ENCODE data around the gene TEX13C.

TEX13C gene

DNA sequence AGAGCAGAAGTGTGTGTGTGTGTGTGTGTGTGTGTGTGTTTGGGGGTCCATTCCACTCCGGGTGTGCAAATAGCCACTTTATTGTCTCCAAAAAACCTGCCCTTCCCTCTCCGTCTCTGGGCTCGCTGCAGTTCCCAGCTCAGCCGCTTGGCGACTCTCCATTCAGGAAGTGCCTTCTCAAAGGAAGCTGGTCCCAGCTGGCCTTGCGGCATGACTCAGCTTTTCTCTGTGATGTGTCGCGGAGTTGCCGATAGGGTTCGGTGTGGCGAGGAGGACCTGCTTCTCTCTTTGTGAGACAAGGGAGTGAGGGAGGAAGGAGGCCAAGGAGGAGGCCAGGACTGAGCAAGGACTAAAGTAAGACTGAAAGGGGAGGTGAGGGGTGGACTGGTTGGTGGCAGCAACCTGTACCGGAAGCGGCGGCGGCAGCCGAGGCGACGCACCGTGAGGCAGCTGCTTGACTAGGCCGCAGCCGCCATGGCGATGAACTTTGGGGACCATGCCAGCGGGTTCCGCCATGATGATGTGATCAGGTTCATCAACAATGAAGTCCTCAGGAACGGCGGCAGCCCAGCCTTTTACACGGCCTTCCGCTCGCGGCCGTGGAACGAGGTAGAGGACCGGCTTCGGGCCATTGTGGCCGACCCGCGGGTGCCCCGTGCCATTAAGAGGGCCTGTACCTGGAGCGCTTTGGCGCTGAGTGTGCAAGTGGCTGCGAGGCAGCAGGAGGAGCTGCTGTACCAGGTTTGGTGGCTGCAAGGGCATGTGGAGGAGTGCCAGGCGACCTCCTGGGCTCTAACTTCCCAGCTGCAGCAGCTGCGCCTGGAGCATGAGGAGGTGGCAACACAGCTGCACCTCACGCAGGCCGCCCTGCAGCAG is at the start of gene TEX13C:
Gene TEX13C (plus strand): TSS at position 226 of the 876 bp plus-strand sequence. CDS start 249 bp downstream, at position 475.
- DNase-seq (ENCODE audit: low read depth) = no peak
- TF ChIP-seq, protein P1, sequence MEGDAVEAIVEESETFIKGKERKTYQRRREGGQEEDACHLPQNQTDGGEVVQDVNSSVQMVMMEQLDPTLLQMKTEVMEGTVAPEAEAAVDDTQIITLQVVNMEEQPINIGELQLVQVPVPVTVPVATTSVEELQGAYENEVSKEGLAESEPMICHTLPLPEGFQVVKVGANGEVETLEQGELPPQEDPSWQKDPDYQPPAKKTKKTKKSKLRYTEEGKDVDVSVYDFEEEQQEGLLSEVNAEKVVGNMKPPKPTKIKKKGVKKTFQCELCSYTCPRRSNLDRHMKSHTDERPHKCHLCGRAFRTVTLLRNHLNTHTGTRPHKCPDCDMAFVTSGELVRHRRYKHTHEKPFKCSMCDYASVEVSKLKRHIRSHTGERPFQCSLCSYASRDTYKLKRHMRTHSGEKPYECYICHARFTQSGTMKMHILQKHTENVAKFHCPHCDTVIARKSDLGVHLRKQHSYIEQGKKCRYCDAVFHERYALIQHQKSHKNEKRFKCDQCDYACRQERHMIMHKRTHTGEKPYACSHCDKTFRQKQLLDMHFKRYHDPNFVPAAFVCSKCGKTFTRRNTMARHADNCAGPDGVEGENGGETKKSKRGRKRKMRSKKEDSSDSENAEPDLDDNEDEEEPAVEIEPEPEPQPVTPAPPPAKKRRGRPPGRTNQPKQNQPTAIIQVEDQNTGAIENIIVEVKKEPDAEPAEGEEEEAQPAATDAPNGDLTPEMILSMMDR (conservative IDR thresholded peaks at IDR 0.05; ENCODE audit: low read depth, low read length) = no peak
- H3K4me3 ChIP-seq (ENCODE audit: low read length) = no peak within 1 kb of the TSS

- no peak overlapping the region for H3K4me3 ChIP-seq (ENCODE audit: low read length)
- TF ChIP-seq, protein P1 (conservative IDR thresholded peaks at IDR 0.05; ENCODE audit: low read depth, low read length) = no peak
- DNase-seq (ENCODE audit: low read depth) = no peak
Observed at GRCh38 chrX:125287282-125287681, 32.4 kb upstream of the TEX13C start.

GRCh38 chrX:125288343-125288742 is 31.3 kb upstream of the TEX13C start:
- TF ChIP-seq, protein P1 (conservative IDR thresholded peaks at IDR 0.05; ENCODE audit: low read depth, low read length) = no peak

DNA sequence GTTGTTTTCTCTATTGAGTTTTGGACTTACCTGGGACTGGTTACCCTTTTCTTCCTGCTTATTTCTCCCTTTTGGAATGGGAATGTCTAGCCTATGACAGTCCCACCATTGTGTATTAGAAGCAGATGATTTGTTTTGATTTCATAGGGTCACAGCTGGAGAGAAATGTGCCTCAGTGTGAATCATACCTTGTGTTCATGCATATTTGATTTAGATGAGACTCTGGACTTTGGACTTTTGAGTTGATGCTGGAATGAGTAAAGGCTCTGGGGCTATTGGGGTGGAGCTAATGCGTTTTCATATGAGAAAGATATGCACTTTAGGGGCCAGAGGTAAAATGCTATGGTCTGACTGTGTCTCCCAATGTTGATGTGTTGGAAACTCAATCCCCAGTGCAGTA is 30.5 kb upstream of the TEX13C start:
- TF ChIP-seq, protein P1 (conservative IDR thresholded peaks at IDR 0.05; ENCODE audit: low read depth, low read length) = no peak
- no peak overlapping the region for H3K4me3 ChIP-seq (ENCODE audit: low read length)
- no peak for DNase-seq (ENCODE audit: low read depth)

More at GRCh38 chrX:125288343-125288742, 31.3 kb upstream of the TEX13C start:
- no peak overlapping the region for H3K4me3 ChIP-seq (ENCODE audit: low read length)
- DNase-seq (ENCODE audit: low read depth) = no peak

- TF ChIP-seq, protein P1 (conservative IDR thresholded peaks at IDR 0.05; ENCODE audit: low read depth, low read length) = no peak
- H3K4me3 ChIP-seq (ENCODE audit: low read length) = no peak overlapping the region
- DNase-seq (ENCODE audit: low read depth) = no peak
Observed at GRCh38 chrX:125289920-125290319, 29.8 kb upstream of the TEX13C start.

DNA sequence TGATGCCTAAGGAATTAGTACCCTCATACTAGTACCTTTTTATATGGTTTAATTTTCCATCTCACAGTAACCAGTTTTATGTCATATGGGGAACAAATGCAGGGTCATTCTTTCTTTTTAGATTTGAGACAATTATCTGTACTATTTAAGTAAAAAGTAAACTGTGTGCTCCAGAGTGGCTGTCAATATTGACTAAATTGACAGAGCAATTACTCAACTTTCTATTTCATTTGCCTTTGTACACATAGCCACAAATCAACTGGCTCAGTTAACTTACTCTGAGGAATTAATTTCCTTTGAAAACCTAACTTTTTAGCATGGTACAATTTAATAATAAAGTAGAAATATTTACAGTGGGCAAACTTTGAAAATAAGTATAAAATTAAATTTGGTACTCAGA is 28.5 kb upstream of the TEX13C start:
- TF ChIP-seq, protein P1 (conservative IDR thresholded peaks at IDR 0.05; ENCODE audit: low read depth, low read length) = no peak
- DNase-seq (ENCODE audit: low read depth) = no peak
- no peak overlapping the region for H3K4me3 ChIP-seq (ENCODE audit: low read length)

All from retinal pigment epithelial cell (primary cell).